Uterus (tissue), 2 donors: Measurements from ENCODE around the gene SNRNP25.

Experiments used
- POLR2A ChIP-seq, 2 donors: fragments of 450-650 bp; IDR thresholded peaks; one replicate each; pipeline ENCODE4 v1.6.1; 2016; ENCODE audit warnings: antibody characterized with exemption in 2 of 2, mild to moderate bottlenecking in 1 of 2, moderate library complexity in 1 of 2
- TF ChIP-seq, protein P1 (sequence below), 4 experiments: fragments of 200-600 bp in 2 of 4; fragments of 450-650 bp in 2 of 4; sonication (generic) in 2 of 4; IDR thresholded peaks; one replicate each; pipeline ENCODE4 v1.5.1; 2016 to 2019; ENCODE audit warnings: antibody characterized with exemption in 4 of 4, mild to moderate bottlenecking in 2 of 4, moderate library complexity in 1 of 4

- TF ChIP-seq, protein P1, sequence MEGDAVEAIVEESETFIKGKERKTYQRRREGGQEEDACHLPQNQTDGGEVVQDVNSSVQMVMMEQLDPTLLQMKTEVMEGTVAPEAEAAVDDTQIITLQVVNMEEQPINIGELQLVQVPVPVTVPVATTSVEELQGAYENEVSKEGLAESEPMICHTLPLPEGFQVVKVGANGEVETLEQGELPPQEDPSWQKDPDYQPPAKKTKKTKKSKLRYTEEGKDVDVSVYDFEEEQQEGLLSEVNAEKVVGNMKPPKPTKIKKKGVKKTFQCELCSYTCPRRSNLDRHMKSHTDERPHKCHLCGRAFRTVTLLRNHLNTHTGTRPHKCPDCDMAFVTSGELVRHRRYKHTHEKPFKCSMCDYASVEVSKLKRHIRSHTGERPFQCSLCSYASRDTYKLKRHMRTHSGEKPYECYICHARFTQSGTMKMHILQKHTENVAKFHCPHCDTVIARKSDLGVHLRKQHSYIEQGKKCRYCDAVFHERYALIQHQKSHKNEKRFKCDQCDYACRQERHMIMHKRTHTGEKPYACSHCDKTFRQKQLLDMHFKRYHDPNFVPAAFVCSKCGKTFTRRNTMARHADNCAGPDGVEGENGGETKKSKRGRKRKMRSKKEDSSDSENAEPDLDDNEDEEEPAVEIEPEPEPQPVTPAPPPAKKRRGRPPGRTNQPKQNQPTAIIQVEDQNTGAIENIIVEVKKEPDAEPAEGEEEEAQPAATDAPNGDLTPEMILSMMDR (IDR thresholded peaks at IDR 0.05): no peak
- no peak for TF ChIP-seq POLR2A (IDR thresholded peaks at IDR 0.05)
These were observed 17.2 kb upstream of the SNRNP25 start for GRCh38 chr16:36336-36984.
